Stimulated activated CD4-positive, alpha-beta T cell treated with anti-CD3 and anti-CD28 coated beads, Interleukin-2, amount 100 ng/mL, for 48 hours (primary cell): ENCODE measurements around the gene NCAPG.
"Not testable (repeated sequence)": the region's sequence is repeated elsewhere in the genome, so short reads cannot be mapped to it uniquely, and the experiment has no call there.

Source experiments
- DNase-seq, 2 donors: peaks; one replicate each; pipeline ENCODE4 v3.0.0-alpha.2; 2020

Gene NCAPG

GRCh38 chr4:17805580-17806155, 5.1 kb upstream of the NCAPG start:
- no peak for DNase-seq

GRCh38 chr4:17807446-17807845, 3.3 kb upstream of the NCAPG start:
- no peak for DNase-seq

GRCh38 chr4:17809667-17810066, 1.1 kb upstream of the NCAPG start:
- DNase-seq, result no peak

GRCh38 chr4:17811078-17811603, 362 bp downstream of the NCAPG start:
- DNase-seq, result peak; percentile 23 to 37

- no peak for DNase-seq
Observed at GRCh38 chr4:17812125-17812524, 1.3 kb downstream of the NCAPG start.

- no peak for DNase-seq
Observed at GRCh38 chr4:17812801-17813200, 2.0 kb downstream of the NCAPG start.

GRCh38 chr4:17814140-17814539, 3.4 kb downstream of the NCAPG start:
- DNase-seq, result no peak

GRCh38 chr4:17816142-17816541, 5.4 kb downstream of the NCAPG start:
- no peak for DNase-seq

GRCh38 chr4:17817027-17817426, 6.2 kb downstream of the NCAPG start:
- DNase-seq, result no peak

- DNase-seq, result no peak
Observed at GRCh38 chr4:17823871-17824669, 13.3 kb downstream of the NCAPG start.

- no peak for DNase-seq
Observed at GRCh38 chr4:17846266-17846665, 35.5 kb downstream of the NCAPG start.

GRCh38 chr4:17850295-17850694, 39.5 kb downstream of the NCAPG start:
- not testable (repeated sequence) for DNase-seq

GRCh38 chr4:17851959-17852358, 41.2 kb downstream of the NCAPG start:
- DNase-seq, result no peak

GRCh38 chr4:17854036-17854435, 43.3 kb downstream of the NCAPG start:
- DNase-seq, result no peak

GRCh38 chr4:17859793-17860406, 49.1 kb downstream of the NCAPG start:
- DNase-seq, result no peak

GRCh38 chr4:17861906-17862305, 51.1 kb downstream of the NCAPG start:
- not testable (repeated sequence) for DNase-seq

- no peak for DNase-seq
Observed at GRCh38 chr4:17865866-17866363, 55.1 kb downstream of the NCAPG start.

GRCh38 chr4:17866810-17867209, 56.0 kb downstream of the NCAPG start:
- DNase-seq, result no peak

- DNase-seq, result no peak
Observed at GRCh38 chr4:17867276-17867675, 56.5 kb downstream of the NCAPG start.

- DNase-seq, result no peak
Observed at GRCh38 chr4:17869327-17869726, 58.5 kb downstream of the NCAPG start.

GRCh38 chr4:17875402-17876070, 64.8 kb downstream of the NCAPG start:
- no peak for DNase-seq

- no peak for DNase-seq
Observed at GRCh38 chr4:17876943-17877342, 66.2 kb downstream of the NCAPG start.

- no peak for DNase-seq
Observed at GRCh38 chr4:17877661-17878060, 66.9 kb downstream of the NCAPG start.
